NCI-H526 treated with DMSO at 0.1 percent for 48 hours (cell line): ENCODE data around the gene PET100.
A peak's percentile ranks its signal among the peaks of the same experiment; 100 is the strongest.

Source experiments
- DNase-seq: peaks from one replicate; lab custom pipeline; 2025; lab: John Stamatoyannopoulos, UW

Gene PET100

GRCh38 chr19:7679771-7680605, 50.4 kb downstream of the PET100 start:
- no peak for DNase-seq

- DNase-seq, result peak; percentile 23
These were observed 51.2 kb downstream of the PET100 start, which contains the start of gene TRAPPC5 for GRCh38 chr19:7680606-7681339. Gene TRAPPC5, plus strand, starts transcription at chr19:7680833. Its CDS starts 1,421 bp downstream, at chr19:7682254.
